Adrenal gland (tissue), 5 donors: ENCODE results near the gene SAMD15.

Experiments used
- CTCF ChIP-seq, 6 experiments: fragments of 450-650 bp in 4 of 6; fragments of 200-600 bp in 2 of 6; sonication (generic) in 1 of 6; IDR thresholded peaks; 1 replicate in 5 of 6; 2 replicates in 1 of 6; pipeline versions ENCODE4 v1.5.1 to v1.8.0; 2016 to 2021; ENCODE audit warnings: antibody characterized with exemption in 6 of 6, mild to moderate bottlenecking in 2 of 6, moderate library complexity in 1 of 6
- POLR2A ChIP-seq, 2 donors: fragments of 450-650 bp; IDR thresholded peaks; one replicate each; pipeline ENCODE4 v1.6.1; 2017; ENCODE audit warnings: antibody characterized with exemption in 2 of 2, mild to moderate bottlenecking in 2 of 2, moderate library complexity in 1 of 2
- donor health status: DM: no; HTN: no; CAD: no.

GRCh38 chr14:77337880-77338279, 39.3 kb upstream of the SAMD15 start:
- TF ChIP-seq POLR2A (IDR thresholded peaks at IDR 0.05), result no peak
- TF ChIP-seq CTCF (IDR thresholded peaks at IDR 0.05), result no peak
